HAP-1 (cell line): Measurements from ENCODE around the gene DPP10.
A peak's percentile ranks its signal among the peaks of the same experiment; 100 is the strongest.

Source experiments
- DNase-seq, 2 experiments: peaks; one replicate each; pipeline ENCODE4 v3.0.0-alpha.2; 2016 to 2020; ENCODE audit warnings: low spot score in 2 of 2
- H3K27me3 ChIP-seq: fragments of 250-450 bp; sonication (Bioruptor Pico); 2 replicates; pipeline ENCODE4 v1.5.1; 2020; ENCODE audit warnings: low read depth, mild to moderate bottlenecking, moderate library complexity
- H3K36me3 ChIP-seq: fragments of 250-450 bp; sonication (Bioruptor Pico); replicated peaks from 2 replicates; pipeline ENCODE4 v1.5.1; 2020; ENCODE audit warnings: mild to moderate bottlenecking
- H3K4me1 ChIP-seq: fragments of 250-450 bp; sonication (Bioruptor Pico); 2 replicates; pipeline ENCODE4 v1.5.1; 2020; ENCODE audit warnings: mild to moderate bottlenecking
- H3K4me3 ChIP-seq: fragments of 250-450 bp; sonication (Bioruptor Pico); 2 replicates; pipeline ENCODE4 v1.5.1; 2020; ENCODE audit warnings: mild to moderate bottlenecking, moderate library complexity
- H3K9me3 ChIP-seq: fragments of 250-450 bp; sonication (Bioruptor Pico); 2 replicates; pipeline ENCODE4 v1.5.1; 2020; ENCODE audit warnings: mild to moderate bottlenecking, moderate library complexity
- in situ Hi-C: fragments of 300-500 bp; cut with MboI; formaldehyde crosslinking; loops from 3 replicates; pipeline ENCODE4 v1.14.3; 2020; ENCODE audit warnings: low sequenced_read_pairs, inconsistent platforms, mixed read lengths

Gene DPP10

DNA sequence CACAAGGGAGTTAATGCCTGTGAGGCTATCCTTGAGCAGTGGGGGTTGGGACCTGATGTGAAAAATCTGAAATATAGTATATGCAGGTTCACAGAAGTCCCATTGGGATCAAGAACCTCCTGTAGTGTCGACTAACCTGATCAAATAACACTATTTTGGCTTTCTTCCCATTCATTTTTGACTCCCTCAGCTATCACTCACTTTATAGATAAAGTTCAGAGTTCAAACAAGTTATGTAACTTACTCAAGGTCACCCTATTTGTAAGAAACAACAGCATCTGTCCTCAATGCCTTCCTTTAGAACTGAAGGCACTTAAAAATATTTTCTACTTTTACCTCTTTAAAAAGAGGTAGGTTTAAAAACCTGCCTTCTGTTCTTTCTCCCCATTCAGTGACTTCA is 341.6 kb downstream of the DPP10 start:
- in situ Hi-C loops: no loop called here
- no peak overlapping the region for H3K4me3 ChIP-seq
- DNase-seq: no peak

DNA sequence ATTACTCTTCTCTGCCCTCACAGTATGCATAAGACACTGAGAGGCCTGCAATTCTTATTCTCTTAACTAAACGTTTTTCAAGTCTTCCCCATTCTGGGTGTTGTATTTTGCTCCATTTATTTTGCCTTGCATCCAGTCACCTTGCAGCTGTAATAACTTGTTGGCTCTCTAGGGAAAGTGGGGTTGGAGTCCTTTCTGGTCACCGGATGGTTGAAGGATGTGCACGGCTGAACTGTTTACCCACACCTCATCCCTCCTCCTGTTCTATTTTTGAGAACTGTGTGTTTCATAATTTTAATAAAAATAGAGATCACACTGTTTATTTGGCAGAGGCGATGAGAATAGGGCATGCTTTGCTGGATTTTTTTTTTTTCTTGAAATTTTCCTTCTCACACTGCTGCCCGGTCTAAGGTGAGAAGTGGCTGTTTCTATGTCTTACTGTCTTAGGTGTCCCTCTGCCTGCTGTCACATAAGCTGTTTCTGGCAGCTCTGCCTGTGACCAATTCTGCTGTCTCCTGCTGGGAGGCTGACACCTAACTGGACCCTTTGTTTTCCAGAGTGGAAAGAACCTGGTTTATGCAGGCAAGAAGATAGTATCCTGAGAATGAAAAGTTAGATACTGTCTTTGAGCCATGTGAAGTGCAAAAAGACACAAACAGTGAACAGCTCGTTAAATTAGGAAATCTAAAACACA is 342.6 kb downstream of the DPP10 start:
- Histone ChIP-seq H3K9me3 (no peaks in the 10 kb centered on the region), H3K36me3 (no peaks in the 10 kb centered on the region), H3K27me3 (no peaks in the 10 kb centered on the region), H3K4me1 (no peaks in the 10 kb centered on the region), H3K4me3 (no peak overlapping the region)
- in situ Hi-C loops: no loop called here
- DNase-seq: no peak

More for the DNA sequence above, 341.6 kb downstream of the DPP10 start:
- no peaks in the 10 kb centered on the region for H3K27me3 ChIP-seq
- H3K9me3 ChIP-seq: no peaks in the 10 kb centered on the region
- no peaks in the 10 kb centered on the region for H3K4me1 ChIP-seq
- H3K36me3 ChIP-seq: no peaks in the 10 kb centered on the region

- H3K4me3 ChIP-seq: no peak overlapping the region
- DNase-seq: no peak
- no peaks in the 10 kb centered on the region for H3K9me3 ChIP-seq
- no peaks in the 10 kb centered on the region for H3K4me1 ChIP-seq
- no peaks in the 10 kb centered on the region for H3K36me3 ChIP-seq
- in situ Hi-C loops: no loop called here
- H3K27me3 ChIP-seq: no peaks in the 10 kb centered on the region
These were observed 344.5 kb downstream of the DPP10 start for GRCh38 chr2:114786901-114787300.

DNA sequence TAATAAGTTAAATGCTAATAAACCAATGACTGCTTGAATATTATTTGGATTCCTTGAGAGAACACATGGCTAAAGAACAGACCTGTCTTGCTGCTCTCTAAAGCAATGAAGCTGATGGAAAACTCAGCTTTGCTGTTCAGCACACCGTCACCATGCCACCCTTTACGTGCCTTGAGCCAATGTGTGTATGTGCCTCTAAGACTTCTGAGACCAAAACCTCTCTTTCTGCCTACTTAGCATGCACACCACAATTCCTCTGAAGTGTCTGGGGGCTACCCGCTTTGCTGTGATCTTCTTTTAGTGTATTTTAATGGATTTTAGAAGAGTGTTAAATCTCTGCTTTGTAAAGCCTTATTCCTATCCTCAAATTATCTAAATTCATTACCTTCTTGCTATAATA is 345.0 kb downstream of the DPP10 start:
- in situ Hi-C loops: no loop called here

GRCh38 chr2:114789989-114790388 is 347.5 kb downstream of the DPP10 start:
- no peaks in the 10 kb centered on the region for H3K9me3 ChIP-seq
- DNase-seq: no peak
- in situ Hi-C loops: no loop called here
- no peak overlapping the region for H3K4me3 ChIP-seq
- no peaks in the 10 kb centered on the region for H3K4me1 ChIP-seq
- no peaks in the 10 kb centered on the region for H3K36me3 ChIP-seq
- no peaks in the 10 kb centered on the region for H3K27me3 ChIP-seq

More for the DNA sequence above, 345.0 kb downstream of the DPP10 start:
- Histone ChIP-seq H3K4me1 (no peaks in the 10 kb centered on the region), H3K27me3 (no peaks in the 10 kb centered on the region), H3K36me3 (no peaks in the 10 kb centered on the region), H3K4me3 (no peak overlapping the region), H3K9me3 (no peaks in the 10 kb centered on the region)
- DNase-seq: no peak

DNA sequence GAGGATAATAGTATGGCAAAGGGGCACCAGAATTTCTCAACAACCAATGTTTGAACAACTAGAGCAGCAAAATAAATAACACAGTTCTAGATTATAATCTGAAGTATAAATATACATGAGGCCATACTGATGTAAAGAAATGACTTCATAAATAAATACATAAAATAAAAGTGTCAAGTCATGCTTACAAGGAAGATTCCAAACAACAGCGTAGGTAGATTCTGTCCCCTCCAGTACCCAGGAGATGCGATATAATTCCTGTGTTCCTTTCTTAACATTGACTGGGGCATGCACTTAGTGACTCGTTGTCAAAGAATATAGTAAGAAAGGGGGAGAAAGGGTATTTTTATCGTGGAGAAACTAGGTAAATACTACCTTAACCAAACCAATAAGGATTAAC is 355.1 kb downstream of the DPP10 start:
- no peaks in the 10 kb centered on the region for H3K4me1 ChIP-seq
- in situ Hi-C loops: no loop called here
- H3K4me3 ChIP-seq: no peak overlapping the region

GRCh38 chr2:114797942-114798341 is 355.5 kb downstream of the DPP10 start:
- H3K9me3 ChIP-seq: no peaks in the 10 kb centered on the region
- no peaks in the 10 kb centered on the region for H3K4me1 ChIP-seq
- no peaks in the 10 kb centered on the region for H3K27me3 ChIP-seq
- no peaks in the 10 kb centered on the region for H3K36me3 ChIP-seq
- no peak overlapping the region for H3K4me3 ChIP-seq
- DNase-seq: no peak
- in situ Hi-C loops: no loop called here

More for the DNA sequence above, 355.1 kb downstream of the DPP10 start:
- DNase-seq: no peak
- no peaks in the 10 kb centered on the region for H3K36me3 ChIP-seq
- H3K9me3 ChIP-seq: no peaks in the 10 kb centered on the region
- no peaks in the 10 kb centered on the region for H3K27me3 ChIP-seq

GRCh38 chr2:114800371-114800770 is 357.9 kb downstream of the DPP10 start:
- Histone ChIP-seq H3K27me3 (no peaks in the 10 kb centered on the region), H3K4me3 (no peak overlapping the region), H3K4me1 (no peaks in the 10 kb centered on the region), H3K36me3 (no peaks in the 10 kb centered on the region), H3K9me3 (0 out of 2 replicates have a peak, but pooled peaks cover 2% of the 10 kb centered on the region)
- in situ Hi-C loops: no loop called here
- DNase-seq: no peak

GRCh38 chr2:114805195-114805594 is 362.8 kb downstream of the DPP10 start:
- no peaks in the 10 kb centered on the region for H3K4me1 ChIP-seq
- no peak overlapping the region for H3K4me3 ChIP-seq
- DNase-seq: no peak
- H3K9me3 ChIP-seq: 0 out of 2 replicates have a peak, but pooled peaks cover 2% of the 10 kb centered on the region
- no peaks in the 10 kb centered on the region; the same call in 1 of the 2 replicates for H3K27me3 ChIP-seq
- in situ Hi-C loops: no loop called here
- no peaks in the 10 kb centered on the region for H3K36me3 ChIP-seq

DNA sequence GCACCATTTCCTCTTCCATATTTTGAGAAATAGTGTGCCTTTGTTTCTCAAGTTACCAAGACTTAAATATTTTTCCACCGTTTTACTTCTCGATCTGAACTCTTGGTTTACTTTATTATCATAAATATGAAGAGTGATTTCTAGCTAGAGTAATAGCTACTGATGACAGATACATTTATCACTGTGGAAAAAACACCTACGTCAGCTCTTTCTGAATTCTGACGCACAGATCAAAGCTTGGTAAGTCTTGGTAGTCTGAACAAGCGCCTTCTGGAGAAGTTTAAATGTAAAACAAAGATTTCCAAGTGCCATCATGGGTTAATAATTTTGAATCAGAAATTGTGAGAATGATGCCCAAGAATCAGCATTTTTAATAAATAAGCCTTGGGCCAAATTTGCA is 367.7 kb downstream of the DPP10 start:
- DNase-seq: no peak
- H3K36me3 ChIP-seq: no peaks in the 10 kb centered on the region
- no peaks in the 10 kb centered on the region; the same call in 1 of the 2 replicates for H3K27me3 ChIP-seq
- no peak overlapping the region for H3K4me3 ChIP-seq
- no peaks in the 10 kb centered on the region for H3K4me1 ChIP-seq
- in situ Hi-C loops: no loop called here
- H3K9me3 ChIP-seq: no peaks in the 10 kb centered on the region

DNA sequence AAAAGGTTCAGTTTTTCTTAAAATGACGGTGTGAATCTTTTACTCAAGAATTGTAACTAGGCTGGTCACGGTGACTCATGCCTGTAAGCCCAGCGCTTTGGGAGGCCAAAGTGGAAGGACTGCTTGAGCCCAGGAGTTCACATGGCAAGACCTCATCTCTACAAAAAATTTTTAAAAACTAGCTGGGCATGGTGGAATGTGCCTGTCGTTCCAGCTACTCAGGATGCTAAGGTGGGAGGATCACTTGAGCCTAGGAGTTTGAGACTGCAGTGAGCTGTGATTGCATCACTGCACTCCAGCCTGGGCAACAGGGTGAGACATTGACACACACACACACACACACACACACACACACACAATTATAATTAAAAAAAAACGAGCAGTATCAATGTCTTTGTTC is 369.8 kb downstream of the DPP10 start:
- Histone ChIP-seq H3K27me3 (no peaks in the 10 kb centered on the region; the same call in 1 of the 2 replicates), H3K36me3 (no peaks in the 10 kb centered on the region), H3K4me3 (no peak overlapping the region), H3K4me1 (no peaks in the 10 kb centered on the region), H3K9me3 (no peaks in the 10 kb centered on the region)
- in situ Hi-C loops: no loop called here
- no peak for DNase-seq

DNA sequence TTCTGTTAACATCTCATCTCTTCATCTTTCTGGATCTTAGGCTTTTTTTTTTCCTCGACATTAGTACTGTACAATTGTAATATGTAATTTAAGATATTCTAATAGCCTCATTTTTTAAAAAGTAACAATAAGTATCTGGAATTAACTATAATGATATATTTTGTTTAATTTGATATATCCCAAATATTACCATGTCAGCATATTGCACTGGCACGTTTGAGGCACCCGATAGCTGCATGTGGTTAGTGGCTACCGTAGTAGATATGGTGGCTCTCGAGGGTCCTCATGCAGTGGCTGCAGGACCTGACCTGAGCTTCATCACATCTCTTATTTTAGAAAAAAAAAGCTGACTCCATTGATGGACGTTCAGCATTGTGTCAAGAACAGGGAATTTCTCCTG is 371.9 kb downstream of the DPP10 start:
- in situ Hi-C loops: no loop called here
- Histone ChIP-seq H3K9me3 (no peaks in the 10 kb centered on the region), H3K4me3 (no peak overlapping the region), H3K4me1 (no peaks in the 10 kb centered on the region), H3K36me3 (no peaks in the 10 kb centered on the region), H3K27me3 (no peaks in the 10 kb centered on the region; the same call in none of the 2 replicates)
- DNase-seq: no peak

DNA sequence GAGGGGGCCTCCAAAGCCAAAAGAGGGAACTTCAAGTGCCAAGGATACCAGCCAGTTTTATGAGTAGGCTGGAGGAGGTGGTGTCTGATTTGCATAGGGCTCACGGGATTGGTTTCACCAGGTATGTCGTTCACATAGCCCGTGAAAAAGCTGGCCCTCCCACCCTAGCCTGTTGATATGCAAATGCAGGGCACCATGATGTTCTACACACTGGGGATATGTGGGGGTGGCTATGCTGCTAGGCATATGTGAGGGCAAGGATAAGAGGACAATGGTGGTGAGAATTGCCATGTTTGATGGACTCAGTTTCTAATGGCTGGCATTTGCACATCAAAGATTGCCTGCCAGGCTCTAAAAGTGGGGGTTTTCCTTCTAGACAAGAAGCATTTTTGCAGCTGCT is 378.6 kb downstream of the DPP10 start:
- DNase-seq: no peak
- peaks cover 7% of the 10 kb centered on the region; the same call in 1 of the 2 replicates for H3K9me3 ChIP-seq
- no peaks in the 10 kb centered on the region for H3K4me1 ChIP-seq
- no peaks in the 10 kb centered on the region for H3K36me3 ChIP-seq
- H3K27me3 ChIP-seq: no peaks in the 10 kb centered on the region; the same call in 1 of the 2 replicates
- H3K4me3 ChIP-seq: no peak overlapping the region
- in situ Hi-C loops: no loop called here

DNA sequence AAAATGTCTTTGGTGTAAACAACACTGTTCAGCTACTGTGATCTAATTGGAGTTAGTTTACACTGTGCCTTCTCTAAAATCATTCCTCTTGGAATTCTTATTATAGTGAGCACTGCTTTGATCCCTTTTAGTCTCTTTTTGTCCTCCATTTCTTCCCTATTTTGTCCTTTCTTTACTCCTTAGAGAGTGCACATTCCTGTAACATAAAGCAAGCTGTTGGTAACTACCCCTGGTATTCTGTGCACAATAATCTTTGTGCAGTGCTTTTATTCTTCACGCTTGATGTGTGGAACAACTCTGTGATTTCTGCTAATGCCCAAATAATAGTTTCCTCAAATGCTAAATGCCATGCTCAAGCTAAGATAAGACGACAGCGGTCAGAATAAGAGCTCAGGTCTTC is 401.5 kb downstream of the DPP10 start:
- no peaks in the 10 kb centered on the region for H3K36me3 ChIP-seq
- no peaks in the 10 kb centered on the region for H3K9me3 ChIP-seq
- H3K4me1 ChIP-seq: peaks cover 20% of the 10 kb centered on the region
- in situ Hi-C loops: no loop called here
- DNase-seq: peak in 1 of 2 experiments; percentile 27
- no peaks in the 10 kb centered on the region for H3K27me3 ChIP-seq
- H3K4me3 ChIP-seq: no peak overlapping the region

DNA sequence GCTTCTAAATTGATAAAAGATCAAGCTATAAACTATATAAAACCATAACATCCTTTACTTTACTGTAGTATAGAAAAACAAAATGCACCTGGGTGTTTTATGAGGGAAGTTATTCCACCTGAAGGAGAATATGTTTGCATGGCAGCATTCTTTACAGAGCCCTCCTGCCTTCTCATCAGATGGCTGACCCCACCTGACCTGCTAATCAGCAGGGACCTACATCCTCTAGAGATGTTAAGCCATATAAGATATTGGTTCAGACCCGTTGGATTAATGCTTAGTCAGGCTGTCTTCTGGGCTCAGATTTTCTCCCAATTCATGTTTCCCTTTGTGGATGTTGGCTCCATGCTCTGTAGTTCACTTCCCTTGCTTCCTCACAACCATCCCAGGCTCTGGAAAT is 414.8 kb downstream of the DPP10 start:
- no peaks in the 10 kb centered on the region for H3K4me1 ChIP-seq
- no peak overlapping the region for H3K4me3 ChIP-seq
- H3K9me3 ChIP-seq: no peaks in the 10 kb centered on the region
- H3K36me3 ChIP-seq: no peaks in the 10 kb centered on the region
- DNase-seq: no peak
- in situ Hi-C loops: no loop called here
- H3K27me3 ChIP-seq: no peaks in the 10 kb centered on the region
